Mesenteric fat pad (tissue), 1 donor: ENCODE measurements around the gene ZBED4. TPM values are rescaled to one million over a fixed set of nuclear protein-coding genes. Genes with fewer than 3 reads are reported as not detected.

Source experiments
- DNase-seq: peaks from one replicate; pipeline ENCODE4 v3.0.0-alpha.2; 2020; ENCODE audit warnings: low spot score
- total RNA-seq: library from RNA; stranded (reverse); fragmentation: NEBNext Ultra II Directional; extraction: Animal tissue kit (Norgen Biotek cat#: 25700); gene quantifications from one replicate; pipeline ENCODE4 v1.2.1, GENCODE V29; 2021
- donor health status: DM: yes; HTN: yes; CAD: no.

ZBED4 gene
- total RNA-seq, 1 donor from 2014 or later = 10.4 TPM

DNA sequence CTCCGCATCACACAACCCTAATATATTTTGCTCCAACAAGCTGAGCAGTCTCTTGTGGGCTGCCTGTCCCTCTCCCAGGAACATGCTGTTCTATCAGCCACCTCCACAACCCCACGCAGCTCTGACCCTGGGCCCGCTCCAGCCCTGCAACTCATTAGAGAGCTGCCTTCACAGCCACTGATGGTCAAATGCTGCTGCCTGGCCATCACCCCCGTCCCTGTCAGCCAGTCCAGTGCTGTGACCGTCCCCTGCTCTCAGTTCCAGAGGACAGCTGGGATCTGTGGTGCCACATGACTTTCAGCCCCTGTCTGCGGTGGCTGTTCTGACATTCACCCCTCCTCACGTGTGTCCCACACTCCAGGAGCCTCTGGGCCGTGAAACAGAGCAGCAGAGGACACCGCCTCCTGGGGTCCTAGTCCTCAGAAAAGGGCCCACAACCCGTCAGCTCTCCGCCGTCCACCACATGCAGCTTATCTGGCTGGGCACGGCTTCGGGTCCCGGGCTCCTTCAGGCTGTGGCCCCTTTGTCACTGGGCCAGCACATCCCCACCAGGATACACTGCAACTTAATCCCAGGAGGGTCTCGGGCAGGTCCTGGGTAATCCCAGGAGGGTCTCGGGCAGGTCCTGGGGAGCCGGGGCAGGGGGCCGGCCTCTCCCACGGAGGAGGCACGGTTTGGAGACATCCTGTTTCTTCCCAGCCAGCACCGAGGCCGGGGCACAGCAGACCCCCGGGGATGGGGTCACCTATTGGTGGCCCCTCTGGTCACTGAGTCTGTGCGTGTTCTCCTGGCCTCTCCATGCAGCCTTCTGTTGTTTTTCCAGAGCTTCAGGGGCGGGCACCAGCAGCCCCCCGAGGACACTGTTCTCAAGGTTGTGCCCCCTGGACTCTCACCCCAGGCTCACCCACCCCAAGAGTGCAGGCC lies 79.9 kb downstream of the ZBED4 start:
- no peak for DNase-seq

DNA sequence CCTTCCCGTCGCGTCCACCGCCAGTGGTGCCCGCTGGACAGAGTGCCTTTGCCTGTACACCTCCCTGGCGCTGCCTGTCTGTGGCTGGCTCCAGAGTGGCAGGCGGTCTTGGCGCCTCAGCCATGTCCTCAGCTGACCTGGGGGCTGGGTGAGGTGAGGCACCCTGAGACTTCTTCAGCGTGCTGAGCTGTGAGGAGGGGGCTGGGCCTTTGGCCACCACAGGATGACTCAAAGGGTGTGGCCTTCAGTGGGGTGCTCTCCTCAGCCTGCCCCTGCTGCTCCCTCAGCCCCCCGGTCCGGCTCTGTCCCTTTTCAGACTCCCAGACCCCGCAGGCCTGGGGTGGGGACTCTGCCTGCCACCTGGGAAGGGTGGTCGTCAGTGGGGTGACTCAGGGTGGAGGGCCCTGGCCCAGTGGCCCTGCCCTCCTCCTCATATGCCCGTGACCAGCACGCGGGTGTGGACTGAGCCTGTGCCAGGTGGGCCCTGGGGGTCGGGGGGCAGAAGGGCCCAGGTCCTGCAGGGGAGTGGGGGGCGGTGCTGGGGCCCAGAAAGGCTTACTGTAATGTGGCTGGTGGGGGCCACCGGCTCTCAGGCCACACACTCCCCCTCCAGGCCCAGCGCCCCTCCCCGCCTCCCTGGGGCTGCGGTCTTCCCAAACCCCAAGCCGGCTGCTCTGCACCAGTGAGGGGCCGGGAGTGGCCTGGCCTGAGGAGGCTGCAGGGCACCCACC lies 80.7 kb downstream of the ZBED4 start:
- no peak for DNase-seq

DNA sequence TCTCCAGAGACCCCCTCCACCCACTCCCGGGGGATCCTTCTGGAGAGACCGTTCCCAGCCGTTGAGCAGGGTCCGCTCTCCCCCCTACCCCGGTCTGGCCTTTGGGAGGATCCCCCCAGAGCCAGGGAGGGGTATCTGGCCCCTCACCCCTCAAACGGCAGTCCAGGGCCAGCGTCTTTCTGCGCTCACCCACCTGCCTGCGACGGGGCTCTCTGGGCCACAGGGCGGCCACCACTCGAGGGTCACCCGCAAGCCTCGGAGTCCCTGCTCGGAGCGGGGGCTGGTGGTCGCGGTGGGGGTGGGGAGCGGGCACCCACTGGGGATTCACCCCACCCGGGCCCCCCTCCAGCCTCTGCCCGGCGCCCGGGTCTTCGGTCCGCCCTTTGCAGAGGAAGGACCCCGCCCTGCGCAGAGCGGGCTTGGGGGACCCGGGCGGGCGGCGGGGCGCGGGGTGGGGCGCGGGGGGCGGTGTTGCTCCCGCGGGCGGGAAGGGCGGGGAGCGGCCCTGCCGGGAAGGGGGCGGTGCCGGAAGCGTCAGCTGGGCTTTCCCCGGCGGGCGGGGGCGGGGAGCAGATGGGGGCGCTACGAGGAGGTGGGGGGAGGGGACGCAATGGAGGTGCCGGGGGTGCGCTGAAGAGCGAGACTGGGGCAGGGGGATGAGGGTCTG lies 81.4 kb downstream of the ZBED4 start:
- peak; percentile 97 for DNase-seq

DNA sequence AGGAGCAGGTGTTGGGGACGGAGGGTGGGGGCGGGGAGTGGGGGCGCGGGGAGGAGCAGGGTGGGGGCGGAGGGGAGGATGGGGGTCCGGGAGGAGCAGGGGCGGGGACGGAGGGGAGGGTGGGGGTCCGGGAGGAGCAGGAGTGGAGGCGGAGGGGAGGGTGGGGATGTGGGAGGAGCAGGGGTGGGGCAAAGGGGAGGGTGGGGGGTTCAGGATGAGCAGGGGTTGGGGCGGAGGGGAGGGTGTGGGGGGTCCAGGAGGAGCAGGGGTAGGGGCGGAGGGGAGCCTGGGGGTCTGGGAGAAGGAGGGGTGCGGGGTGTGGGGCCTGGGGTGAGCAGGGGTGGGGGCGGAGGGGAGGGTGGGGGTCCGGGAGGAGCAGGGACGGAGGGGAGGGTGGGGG lies 81.9 kb downstream of the ZBED4 start:
- no peak for DNase-seq

DNA sequence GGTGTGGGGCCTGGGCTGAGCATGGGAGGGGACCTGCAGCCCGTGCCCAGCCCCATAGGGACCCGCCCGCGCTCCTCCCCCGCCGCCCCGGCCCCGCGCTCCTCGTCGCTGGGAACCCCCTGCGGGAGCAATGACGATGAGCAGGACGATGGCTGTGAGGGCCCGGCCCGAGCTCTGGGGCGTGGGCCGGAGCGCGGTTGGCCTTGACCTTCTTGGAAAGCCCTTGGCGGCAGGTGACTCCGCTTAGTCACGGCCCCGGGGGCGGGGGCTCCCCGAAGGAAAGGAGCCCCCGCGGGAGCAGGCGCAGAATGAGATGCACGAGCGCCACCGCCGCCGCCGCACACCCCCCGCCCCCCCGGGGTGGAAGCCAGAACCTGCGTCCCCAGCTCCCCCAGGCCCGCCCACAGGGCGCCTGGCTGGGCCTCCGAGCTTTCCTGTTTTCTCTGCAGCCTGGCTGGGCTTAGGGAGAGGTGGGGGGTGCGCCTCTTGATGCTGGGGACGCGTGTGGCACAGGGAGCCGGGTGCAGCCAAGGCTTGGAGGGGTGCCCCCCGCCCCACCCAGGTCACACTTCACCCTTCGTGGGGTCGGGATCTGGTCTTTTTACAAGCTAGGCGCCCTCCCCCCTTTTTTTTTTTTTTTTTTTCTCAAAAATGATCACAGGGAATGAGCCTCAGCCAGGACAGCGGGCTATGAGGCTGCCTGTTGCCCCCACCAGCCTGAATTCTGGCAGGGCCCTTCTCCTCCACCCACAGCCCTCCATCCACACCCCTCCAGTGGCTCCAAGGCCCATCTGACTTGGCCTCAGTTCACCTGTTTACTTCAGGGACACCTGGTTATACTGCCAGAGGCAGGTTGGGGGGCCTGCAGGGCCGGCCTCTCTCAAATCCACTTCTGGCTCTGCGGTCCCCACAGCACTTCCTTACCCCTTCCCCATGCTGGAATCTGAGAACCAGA lies 82.7 kb downstream of the ZBED4 start:
- DNase-seq = peak; percentile 99

DNA sequence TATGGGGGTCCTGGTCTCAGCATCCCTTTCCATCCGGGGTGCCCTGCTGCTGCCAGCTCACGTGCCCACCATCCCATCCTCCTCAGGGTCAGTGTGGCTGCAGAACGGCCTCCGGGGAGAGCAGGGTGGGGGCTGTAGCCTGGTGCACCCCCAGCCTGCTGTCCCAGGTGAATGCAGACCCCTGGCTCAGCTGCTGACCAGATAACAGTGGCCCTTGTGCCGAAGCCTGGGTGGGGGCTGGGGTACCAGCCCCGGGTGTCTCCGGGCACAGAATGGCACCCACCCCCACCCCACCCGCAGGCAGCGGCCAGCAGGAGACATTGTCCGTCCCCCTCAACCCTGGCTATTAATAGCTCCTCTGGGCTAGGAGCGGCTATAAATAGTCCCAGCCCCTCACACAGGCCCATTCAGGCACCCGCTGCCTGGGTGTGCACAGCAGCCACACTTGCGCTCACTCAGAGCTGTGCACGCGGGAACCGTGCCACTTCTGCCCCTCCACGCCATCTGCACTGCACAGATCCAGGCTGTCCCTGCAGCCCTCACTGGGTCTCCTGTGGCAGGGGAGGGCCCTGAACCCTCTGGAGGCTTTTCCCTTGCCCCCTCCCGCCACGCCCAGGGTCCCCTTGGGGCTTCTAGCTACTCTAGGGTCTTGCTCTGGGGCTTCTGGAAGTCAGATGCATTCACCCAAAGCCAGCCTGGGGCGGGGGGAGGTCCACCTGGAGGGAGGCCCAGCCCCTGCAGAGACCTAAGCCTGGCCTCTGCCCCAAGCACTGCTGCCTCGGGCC lies 83.5 kb downstream of the ZBED4 start:
- DNase-seq = no peak

DNA sequence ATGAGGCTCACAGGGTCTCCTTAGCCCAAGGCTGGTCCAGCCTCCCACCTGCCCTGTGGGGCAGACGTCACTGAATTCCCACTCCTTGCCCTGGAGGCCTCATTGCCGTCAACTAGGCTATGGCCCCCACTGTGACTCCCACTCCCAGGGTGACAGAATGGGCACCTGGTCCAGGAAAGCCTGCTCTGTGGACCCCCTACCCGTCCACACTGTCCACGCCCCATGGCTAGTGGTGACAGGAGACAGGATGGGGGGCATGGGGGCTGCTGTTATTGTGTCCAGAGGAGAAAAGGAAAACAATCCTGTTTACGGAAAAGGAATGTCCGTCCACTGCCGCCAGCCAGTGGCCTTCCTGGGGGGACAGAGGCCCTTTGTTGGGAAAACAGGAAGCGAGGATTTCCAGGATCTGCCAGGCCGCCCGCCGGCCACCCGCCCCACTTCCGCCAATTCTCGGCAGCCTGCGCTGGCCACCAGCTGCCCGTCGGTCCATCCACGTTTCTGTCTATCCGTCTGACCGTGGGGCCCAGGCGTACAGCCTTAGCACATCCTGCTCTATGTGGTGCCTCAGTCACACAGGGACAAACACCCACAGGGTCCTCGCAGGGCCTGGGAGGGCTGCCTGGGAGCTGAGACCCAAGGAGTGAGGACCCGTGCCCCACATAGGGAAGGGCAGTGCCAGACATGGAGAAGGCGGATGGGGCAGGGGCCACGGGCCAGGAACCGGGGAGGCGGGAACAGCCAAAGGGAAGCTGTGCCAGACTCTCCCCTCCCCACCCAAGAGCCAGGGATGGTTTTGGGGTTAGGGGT lies 84.3 kb downstream of the ZBED4 start:
- DNase-seq = no peak

DNA sequence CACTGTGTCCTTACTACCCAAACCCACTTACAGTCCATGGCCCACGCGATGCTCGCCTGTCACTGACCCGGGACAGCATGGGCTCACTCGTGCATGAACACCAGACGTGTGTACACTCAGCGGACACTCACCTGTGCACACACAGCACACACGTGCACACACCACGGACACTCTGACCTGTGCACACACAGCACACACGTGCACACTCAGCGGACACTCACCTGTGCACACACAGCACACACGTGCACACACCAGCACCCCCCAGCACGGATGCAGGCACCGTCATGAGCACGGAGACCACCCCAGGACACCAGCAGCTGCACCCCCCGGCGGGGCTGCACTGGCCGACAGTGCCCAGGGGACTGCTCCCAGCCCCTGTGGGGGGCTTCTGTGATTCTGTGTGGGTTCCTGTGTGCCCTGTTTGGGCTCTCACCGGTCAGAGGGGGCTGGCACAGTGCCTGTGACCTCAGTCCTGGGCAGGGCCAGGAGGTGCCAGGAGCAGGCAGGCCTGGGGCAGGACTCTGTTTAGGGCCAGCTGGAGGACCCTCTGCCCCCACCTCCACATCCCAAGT lies 85.0 kb downstream of the ZBED4 start:
- DNase-seq = no peak

Other genes starting within 250 kb of the ZBED4 start
- 25.0 TPM for gene BRD1, start 26.0 kb upstream of the ZBED4 start, total RNA-seq
- gene ALG12, start 64.6 kb downstream of the ZBED4 start, total RNA-seq = 12.5 TPM
- 36.5 TPM for gene CRELD2, start 64.8 kb downstream of the ZBED4 start, total RNA-seq
- gene PIM3, start 106.9 kb downstream of the ZBED4 start, total RNA-seq = 124 TPM
- gene IL17REL, start 158.9 kb downstream of the ZBED4 start, total RNA-seq = not detected
- gene TTLL8, start 204.5 kb downstream of the ZBED4 start, total RNA-seq = not detected
- 0.26 TPM for gene MLC1, start 231.6 kb downstream of the ZBED4 start, total RNA-seq
- gene MOV10L1, start 236.2 kb downstream of the ZBED4 start, total RNA-seq = 0.87 TPM